ENCODE measurements around the gene COL5A1.

The COL5A1 gene

DNA sequence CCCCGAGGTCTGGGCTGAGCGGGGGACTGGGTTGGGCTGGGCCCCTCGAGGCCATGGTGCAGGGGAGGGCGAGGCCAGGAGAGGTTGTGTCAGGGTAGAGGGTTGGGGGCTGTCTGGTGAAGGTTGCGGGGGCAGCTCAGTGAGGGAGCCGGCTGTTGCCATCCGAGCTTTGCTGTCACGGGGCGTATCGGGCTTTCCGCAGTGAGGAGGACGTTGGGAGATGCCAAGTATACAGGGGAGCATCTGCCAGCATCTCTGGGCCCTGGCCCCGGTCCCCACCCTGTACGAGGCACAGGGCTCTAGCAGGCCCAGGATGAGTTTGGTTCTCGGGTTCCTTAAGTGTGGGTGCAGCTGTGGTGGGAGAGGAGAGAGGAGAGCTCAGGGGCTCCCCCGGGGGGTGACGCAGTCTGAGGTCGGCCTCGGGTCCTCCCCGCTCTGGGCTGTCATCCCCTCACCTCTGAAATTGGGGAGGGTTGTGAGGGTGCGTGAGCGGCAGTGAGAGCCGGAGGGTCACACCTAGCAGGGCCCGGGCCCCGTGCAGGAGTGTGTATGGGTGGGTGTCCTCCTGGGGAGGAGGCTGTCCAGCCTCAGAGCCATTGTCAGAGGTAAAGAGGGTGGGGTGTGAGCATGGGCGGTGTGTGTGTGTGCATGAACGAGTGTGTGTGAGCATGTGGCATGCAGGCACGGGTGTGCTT, 87.3 kb downstream of the COL5A1 start:
- TF ChIP-seq, protein P1, sequence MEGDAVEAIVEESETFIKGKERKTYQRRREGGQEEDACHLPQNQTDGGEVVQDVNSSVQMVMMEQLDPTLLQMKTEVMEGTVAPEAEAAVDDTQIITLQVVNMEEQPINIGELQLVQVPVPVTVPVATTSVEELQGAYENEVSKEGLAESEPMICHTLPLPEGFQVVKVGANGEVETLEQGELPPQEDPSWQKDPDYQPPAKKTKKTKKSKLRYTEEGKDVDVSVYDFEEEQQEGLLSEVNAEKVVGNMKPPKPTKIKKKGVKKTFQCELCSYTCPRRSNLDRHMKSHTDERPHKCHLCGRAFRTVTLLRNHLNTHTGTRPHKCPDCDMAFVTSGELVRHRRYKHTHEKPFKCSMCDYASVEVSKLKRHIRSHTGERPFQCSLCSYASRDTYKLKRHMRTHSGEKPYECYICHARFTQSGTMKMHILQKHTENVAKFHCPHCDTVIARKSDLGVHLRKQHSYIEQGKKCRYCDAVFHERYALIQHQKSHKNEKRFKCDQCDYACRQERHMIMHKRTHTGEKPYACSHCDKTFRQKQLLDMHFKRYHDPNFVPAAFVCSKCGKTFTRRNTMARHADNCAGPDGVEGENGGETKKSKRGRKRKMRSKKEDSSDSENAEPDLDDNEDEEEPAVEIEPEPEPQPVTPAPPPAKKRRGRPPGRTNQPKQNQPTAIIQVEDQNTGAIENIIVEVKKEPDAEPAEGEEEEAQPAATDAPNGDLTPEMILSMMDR (IDR thresholded peaks at IDR 0.05; ENCODE audit: control insufficient read depth, insufficient read depth, low read depth, low read length, missing control alignments): no peak
- no peak overlapping the region for H3K4me3 ChIP-seq (ENCODE audit: control insufficient read depth, low read depth, low read length)
- no peak for DNase-seq (ENCODE audit: low read depth)

DNA sequence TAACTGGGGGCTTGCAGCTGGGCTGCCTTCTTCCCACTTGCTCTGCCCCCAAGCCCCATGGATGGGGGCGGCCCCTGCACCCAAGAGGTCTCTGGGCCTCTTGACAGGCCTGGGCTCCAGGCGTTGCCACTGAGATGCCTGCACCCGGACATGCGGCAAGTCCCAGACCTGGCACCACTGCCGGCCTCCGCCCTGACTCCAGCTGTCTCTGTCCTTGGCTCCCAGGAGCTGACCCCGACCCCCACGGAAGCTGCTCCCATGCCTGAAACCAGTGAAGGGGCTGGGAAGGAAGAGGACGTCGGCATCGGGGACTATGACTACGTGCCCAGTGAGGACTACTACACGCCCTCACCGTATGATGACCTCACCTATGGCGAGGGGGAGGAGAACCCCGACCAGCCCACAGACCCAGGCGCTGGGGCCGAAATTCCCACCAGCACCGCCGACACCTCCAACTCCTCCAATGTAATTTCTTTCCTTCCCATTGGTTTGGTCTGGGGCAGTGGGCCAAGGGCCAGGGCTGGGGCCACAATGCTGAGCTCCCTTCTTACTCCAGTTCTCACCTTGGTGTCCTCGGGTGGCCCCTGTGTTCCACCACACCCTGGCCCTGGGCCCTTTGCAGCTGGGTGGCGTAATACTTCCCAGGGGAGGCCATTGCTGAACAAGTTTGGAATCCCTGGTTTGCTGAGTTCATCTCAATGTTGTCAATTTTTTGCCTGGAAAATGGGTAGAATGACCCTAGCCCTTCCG, 88.6 kb downstream of the COL5A1 start:
- TF ChIP-seq, protein P1 (IDR thresholded peaks at IDR 0.05; ENCODE audit: control insufficient read depth, insufficient read depth, low read depth, low read length, missing control alignments): no peak
- no peak for DNase-seq (ENCODE audit: low read depth)
- no peak overlapping the region for H3K4me3 ChIP-seq (ENCODE audit: control insufficient read depth, low read depth, low read length)

DNA sequence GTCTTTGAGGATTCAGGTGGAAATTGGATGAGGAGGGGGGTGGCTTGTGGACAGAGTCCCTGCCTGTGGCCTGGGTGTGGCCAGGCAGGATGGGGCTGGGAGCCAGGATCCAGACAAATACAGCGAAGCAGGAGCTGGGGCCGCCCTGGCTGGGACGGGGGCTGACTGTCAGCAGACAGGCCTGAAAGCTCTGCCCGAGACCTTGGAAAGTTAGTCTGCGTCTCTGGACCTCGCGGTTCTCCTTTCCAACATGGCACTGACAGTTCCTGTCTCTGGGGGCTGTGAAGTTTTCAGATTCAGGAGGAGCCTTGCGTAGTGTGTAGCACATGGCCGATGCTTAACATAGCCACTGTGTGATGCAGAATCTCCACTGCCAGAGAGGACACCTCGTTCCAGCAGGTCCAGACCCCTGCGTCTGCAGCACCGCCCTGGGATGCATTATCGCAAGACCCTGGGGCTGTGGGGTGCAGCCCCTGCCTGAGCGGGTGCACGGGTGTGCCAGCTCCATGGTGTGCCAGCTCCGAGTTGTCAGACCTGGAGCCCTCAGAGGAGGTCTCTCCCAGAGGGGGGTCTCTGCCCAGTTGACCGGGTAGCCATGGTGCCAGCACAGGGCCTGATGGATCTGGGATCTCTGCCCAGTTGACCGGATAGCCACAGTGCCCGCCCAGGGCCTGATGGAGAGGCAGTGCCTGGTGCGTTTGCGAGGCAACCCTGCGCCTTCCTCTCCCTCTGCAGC, 89.3 kb downstream of the COL5A1 start:
- no peak for DNase-seq (ENCODE audit: low read depth)
- no peak overlapping the region for H3K4me3 ChIP-seq (ENCODE audit: control insufficient read depth, low read depth, low read length)
- TF ChIP-seq, protein P1 (IDR thresholded peaks at IDR 0.05; ENCODE audit: control insufficient read depth, insufficient read depth, low read depth, low read length, missing control alignments): no peak

DNA sequence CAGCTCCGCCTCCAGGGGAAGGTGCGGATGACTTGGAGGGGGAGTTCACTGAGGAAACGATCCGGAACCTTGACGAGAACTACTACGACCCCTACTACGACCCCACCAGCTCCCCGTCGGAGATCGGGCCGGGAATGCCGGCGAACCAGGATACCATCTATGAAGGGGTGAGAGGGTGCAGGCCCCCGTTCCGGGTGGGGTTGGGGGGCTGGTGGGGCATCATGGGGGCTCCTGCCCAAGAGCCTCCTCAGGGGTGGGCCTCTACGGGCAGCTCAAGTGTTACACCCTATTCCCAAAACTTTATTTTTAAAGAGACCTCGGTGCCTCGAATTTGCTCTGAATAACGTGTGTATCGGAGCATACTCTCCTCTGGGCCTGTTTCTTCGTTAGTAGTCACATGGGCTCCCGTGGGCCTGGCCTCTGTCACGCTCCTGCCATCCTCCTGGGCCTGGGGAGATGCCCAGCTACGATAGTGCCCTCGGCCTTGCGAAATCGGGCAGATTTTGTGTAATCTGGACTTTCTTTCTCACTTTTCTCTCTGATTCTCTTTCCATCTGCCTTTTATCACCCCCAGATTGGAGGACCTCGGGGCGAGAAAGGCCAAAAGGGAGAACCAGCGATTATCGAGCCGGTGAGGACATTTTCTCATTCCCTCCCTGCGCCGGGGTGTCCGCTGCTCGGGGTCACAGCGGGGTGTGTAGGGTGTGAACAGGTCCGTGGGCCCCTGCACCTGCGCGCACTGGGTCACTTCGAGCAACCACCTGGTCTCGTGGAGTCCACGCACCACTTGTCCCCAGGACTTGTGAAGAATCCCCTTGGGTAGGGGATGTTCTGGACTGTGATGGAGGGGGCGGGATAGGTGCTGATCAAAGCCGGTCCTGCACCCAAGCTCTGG, 90.1 kb downstream of the COL5A1 start:
- no peak overlapping the region for H3K4me3 ChIP-seq (ENCODE audit: control insufficient read depth, low read depth, low read length)
- no peak for DNase-seq (ENCODE audit: low read depth)
- TF ChIP-seq, protein P1 (IDR thresholded peaks at IDR 0.05; ENCODE audit: control insufficient read depth, insufficient read depth, low read depth, low read length, missing control alignments): no peak

DNA sequence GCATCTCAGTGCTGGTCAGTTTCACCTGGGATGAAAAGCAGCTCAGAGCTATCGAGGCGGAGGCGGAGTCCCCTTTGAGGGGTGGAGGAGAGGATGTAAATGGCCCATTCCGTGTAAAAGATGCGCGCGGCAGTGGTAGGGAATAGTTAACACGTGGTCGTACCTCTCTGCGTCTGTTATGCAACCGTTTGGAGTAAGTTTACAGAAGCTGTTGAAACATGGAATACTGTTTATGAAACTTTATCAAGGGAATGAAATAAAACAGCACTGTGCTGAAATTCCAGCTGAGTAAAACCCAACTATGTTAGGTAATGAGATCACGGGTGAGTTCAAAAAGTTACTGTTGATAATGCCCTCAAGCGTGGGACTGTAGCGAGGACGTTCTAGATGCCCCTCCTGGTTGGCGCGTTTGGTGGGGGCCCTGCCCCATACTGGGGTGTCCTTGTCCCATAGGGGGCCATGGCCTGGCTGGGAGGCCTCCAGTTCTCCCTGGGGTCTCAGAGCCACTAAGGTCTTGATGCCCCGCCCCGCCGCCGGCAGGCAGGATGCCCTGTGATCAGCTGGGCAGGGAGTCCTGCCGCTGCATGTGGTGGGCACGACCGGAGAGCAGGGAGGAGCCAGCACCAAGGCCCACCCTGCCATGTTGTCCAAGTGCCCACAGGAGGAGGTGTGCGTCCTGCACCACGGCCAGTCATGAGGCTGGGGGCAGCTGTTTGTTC, 90.9 kb downstream of the COL5A1 start:
- peak; percentile 10 for DNase-seq (ENCODE audit: low read depth)

More for the DNA sequence above, 90.9 kb downstream of the COL5A1 start:
- H3K4me3 ChIP-seq (ENCODE audit: control insufficient read depth, low read depth, low read length): no peak overlapping the region
- TF ChIP-seq, protein P1 (IDR thresholded peaks at IDR 0.05; ENCODE audit: control insufficient read depth, insufficient read depth, low read depth, low read length, missing control alignments): no peak
